Neuronal stem cell (in vitro differentiated cells): ENCODE data around the gene MROH7.

Experiments used
- DNase-seq: peaks from one replicate; pipeline ENCODE4 v3.0.0-alpha.2; 2013; ENCODE audit warnings: low spot score
- H2AFZ ChIP-seq: one replicate; pipeline ENCODE4 v1.6.1; 2013; ENCODE audit warnings: mild to moderate bottlenecking, low read length, inconsistent platforms
- H2AK5ac ChIP-seq: 2 replicates; pipeline ENCODE4 v1.6.1; 2013; ENCODE audit warnings: low read depth, mild to moderate bottlenecking, inconsistent platforms, low read length, moderate library complexity, mixed read lengths
- H2BK120ac ChIP-seq: 2 replicates; pipeline ENCODE4 v1.6.1; 2013; ENCODE audit warnings: low read depth, mild to moderate bottlenecking, inconsistent platforms, low read length, moderate library complexity, mixed read lengths
- H2BK12ac ChIP-seq: one replicate; pipeline ENCODE4 v1.6.1; 2013; ENCODE audit warnings: low read length, inconsistent platforms
- H2BK15ac ChIP-seq: 2 replicates; pipeline ENCODE4 v1.6.1; 2013; ENCODE audit warnings: mild to moderate bottlenecking, low read length, inconsistent platforms, mixed read lengths
- H2BK5ac ChIP-seq: one replicate; pipeline ENCODE4 v1.6.1; 2013; ENCODE audit warnings: inconsistent platforms, mild to moderate bottlenecking, low read length, moderate library complexity
- H3K14ac ChIP-seq: one replicate; pipeline ENCODE4 v1.6.1; 2013; ENCODE audit warnings: low read length, inconsistent platforms
- H3K18ac ChIP-seq: 2 replicates; pipeline ENCODE4 v1.6.1; 2013; ENCODE audit warnings: low read length, inconsistent platforms
- H3K23ac ChIP-seq: 2 replicates; pipeline ENCODE4 v1.6.1; 2013; ENCODE audit warnings: low read depth, mild to moderate bottlenecking, mixed read lengths, low read length, inconsistent platforms; ENCODE audit not compliant: poor library complexity
- H3K27ac ChIP-seq: replicated peaks from 3 replicates; pipeline ENCODE4 v1.5.1; 2013; ENCODE audit warnings: low read length, inconsistent platforms
- H3K27me3 ChIP-seq, 3 experiments: 2 replicates each; pipeline ENCODE4 v1.6.1; 2013; ENCODE audit warnings: low read length in 3 of 3, mild to moderate bottlenecking in 2 of 3, inconsistent platforms in 1 of 3, low read depth in 1 of 3, mixed read lengths in 1 of 3, moderate library complexity in 1 of 3; ENCODE audit not compliant: control insufficient read depth in 3 of 3, insufficient read depth in 3 of 3
- H3K36me3 ChIP-seq, 2 donors: replicated peaks in 1 of 2; 2 replicates each; pipeline ENCODE4 v1.6.1; 2013; ENCODE audit warnings: low read length in 2 of 2; ENCODE audit not compliant: control insufficient read depth in 2 of 2, insufficient read depth in 2 of 2
- H3K4ac ChIP-seq: 2 replicates; pipeline ENCODE4 v1.6.1; 2013; ENCODE audit warnings: inconsistent platforms, mild to moderate bottlenecking, low read length, moderate library complexity
- H3K4me1 ChIP-seq, 2 donors: 1 replicate in 1 of 2; 2 replicates in 1 of 2; pipeline ENCODE4 v1.6.1; 2013; ENCODE audit warnings: low read length in 2 of 2, low read depth in 1 of 2; ENCODE audit not compliant: control insufficient read depth in 2 of 2, insufficient read depth in 1 of 2
- H3K4me2 ChIP-seq: one replicate; pipeline ENCODE4 v1.6.1; 2013; ENCODE audit warnings: mild to moderate bottlenecking, low read length, inconsistent platforms; ENCODE audit not compliant: insufficient read depth, poor library complexity, severe bottlenecking
- H3K4me3 ChIP-seq, 2 donors: 2 replicates each; pipeline ENCODE4 v1.5.1; 2013; ENCODE audit warnings: low read length in 2 of 2, mild to moderate bottlenecking in 2 of 2, inconsistent platforms in 1 of 2, moderate library complexity in 1 of 2
- H3K79me1 ChIP-seq: one replicate; pipeline ENCODE4 v1.6.1; 2013; ENCODE audit warnings: low read depth, mild to moderate bottlenecking, inconsistent platforms, low read length, moderate library complexity
- H3K9ac ChIP-seq: one replicate; pipeline ENCODE4 v1.6.1; 2013; ENCODE audit warnings: mild to moderate bottlenecking, low read depth, low read length, inconsistent platforms; ENCODE audit not compliant: poor library complexity
- H3K9me3 ChIP-seq, 2 donors: replicated peaks in 1 of 2; 2 replicates each; pipeline versions ENCODE3 to v1.6.1; 2013; ENCODE audit warnings: low read length in 2 of 2, mild to moderate bottlenecking in 2 of 2, inconsistent platforms in 1 of 2, low read depth in 1 of 2, mixed read lengths in 1 of 2, moderate library complexity in 1 of 2; ENCODE audit not compliant: control insufficient read depth in 2 of 2, insufficient read depth in 1 of 2
- H4K8ac ChIP-seq: one replicate; pipeline ENCODE4 v1.6.1; 2013; ENCODE audit warnings: low read depth, mild to moderate bottlenecking, inconsistent platforms, low read length, moderate library complexity
- H4K91ac ChIP-seq: one replicate; pipeline ENCODE4 v1.6.1; 2013; ENCODE audit warnings: low read length, low read depth, mild to moderate bottlenecking, inconsistent platforms; ENCODE audit not compliant: poor library complexity
- WGBS, 2 donors: extraction: QIAGEN DNeasy Blood & Tissue Kit; methylation state at CpG; one replicate each; pipeline ENCODE4 v1.1.7; 2013; ENCODE audit warnings: missing lambda C conversion rate in 2 of 2, mixed read lengths in 1 of 2; ENCODE audit not compliant: insufficient read length in 2 of 2, insufficient replicate concordance in 1 of 2; ENCODE audit errors: extremely low coverage in 2 of 2; 5-methylcytosine and 5-hydroxymethylcytosine counted together

MROH7 gene

DNA sequence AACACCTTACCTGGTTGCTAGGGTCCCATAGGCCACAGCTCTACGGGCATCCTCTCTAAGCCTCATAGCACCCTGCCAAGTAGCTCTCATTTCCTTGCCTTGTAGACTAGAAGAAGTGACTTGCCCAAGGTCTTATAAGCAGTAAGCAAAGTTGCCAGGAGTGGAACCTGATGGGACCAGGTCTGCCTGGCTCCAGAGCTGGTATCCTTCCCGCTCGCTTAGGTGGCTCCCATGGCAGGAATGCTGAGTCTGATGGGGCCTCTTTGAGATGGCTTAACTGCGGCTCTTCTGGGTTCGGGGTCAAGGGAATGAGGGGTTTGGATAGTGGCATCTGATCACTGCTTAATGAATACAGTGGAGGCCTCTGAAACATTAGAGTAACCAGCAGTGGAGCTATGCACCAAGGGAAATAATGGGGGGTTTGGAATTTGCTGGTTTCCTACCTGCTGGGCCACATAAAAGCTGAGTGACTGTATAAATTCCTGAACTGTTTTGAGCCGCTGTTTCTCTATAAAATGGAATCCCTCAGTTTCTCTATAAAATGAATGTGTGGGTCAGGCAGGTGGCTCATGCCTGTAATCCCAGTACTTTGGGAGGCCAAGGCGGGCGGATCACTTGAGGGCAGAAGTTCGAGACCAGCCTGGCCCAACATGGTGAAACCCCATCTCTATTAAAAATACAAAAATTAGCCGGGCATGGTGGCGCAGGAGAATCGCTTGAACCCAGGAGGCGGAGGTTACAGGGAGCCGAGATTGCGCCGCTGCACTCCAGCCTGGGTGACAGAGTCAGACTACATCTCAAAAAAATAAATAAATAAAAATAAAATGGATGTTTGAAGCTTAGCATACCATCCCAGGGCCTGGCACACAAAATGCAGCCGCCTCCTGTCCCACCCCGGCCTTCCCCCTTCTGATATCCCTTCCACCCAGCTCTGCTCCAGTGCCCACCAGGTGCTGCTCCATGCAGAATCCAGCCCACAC, 30.7 kb upstream of the MROH7 start:
- no peaks in the 10 kb centered on the region for H3K79me1 ChIP-seq
- H4K8ac ChIP-seq = no peak overlapping the region
- peak overlapping the region; percentile 81 for H3K18ac ChIP-seq
- peaks cover 0 to 4% (median 0%) of the 10 kb centered on the region in 3 experiments for H3K27me3 ChIP-seq
- H2AFZ ChIP-seq = no peak overlapping the region
- no peak overlapping the region for H3K27ac ChIP-seq
- peak overlapping the region; percentile 78 for H2BK15ac ChIP-seq
- H3K14ac ChIP-seq = peak overlapping the region; percentile 92
- peak overlapping the region; percentile 63 for H3K23ac ChIP-seq
- no peaks in the 10 kb centered on the region for H3K36me3 ChIP-seq
- H3K4me3 ChIP-seq = no peak overlapping the region
- DNase-seq = no peak
- no peaks in the 10 kb centered on the region for H3K9me3 ChIP-seq
- H2BK120ac ChIP-seq = peak overlapping the region; percentile 20
- H4K91ac ChIP-seq = no peak overlapping the region
- WGBS, 2 donors = no CpG with 5 or more reads among the region's 18 CpGs
- H2BK5ac ChIP-seq = no peak overlapping the region
- H2AK5ac ChIP-seq = no peak overlapping the region
- H2BK12ac ChIP-seq = no peak overlapping the region
- H3K9ac ChIP-seq = peak overlapping the region; percentile 44
- H3K4me2 ChIP-seq = no peak overlapping the region
- H3K4me1 ChIP-seq = peaks cover 0 to 10% of the 10 kb centered on the region in 2 donors
- H3K4ac ChIP-seq = peak overlapping the region; percentile 26

DNA sequence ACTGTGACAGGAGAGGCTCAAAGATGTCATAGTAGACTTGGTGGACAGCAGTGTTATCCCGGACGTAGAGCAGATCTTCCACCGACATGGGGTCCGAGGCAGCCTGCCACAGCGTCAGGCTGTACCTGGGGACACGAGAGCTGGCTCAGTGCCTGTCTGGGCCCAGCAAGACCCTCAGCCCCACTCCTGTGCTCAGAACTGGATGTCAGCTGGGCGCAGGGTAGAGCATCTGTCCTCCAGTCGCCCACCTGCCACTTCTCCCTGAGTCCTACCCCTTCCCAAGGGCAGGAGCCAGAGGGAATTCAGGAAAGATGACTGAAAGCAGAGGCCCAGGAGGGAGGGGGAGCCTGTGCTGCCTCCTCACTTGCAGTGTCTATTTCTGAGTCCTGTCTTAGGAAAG, 30.0 kb upstream of the MROH7 start:
- Histone ChIP-seq H3K79me1 (no peaks in the 10 kb centered on the region), H2AK5ac (peak overlapping the region; percentile 51), H3K36me3 (no peaks in the 10 kb centered on the region), H3K23ac (peak overlapping the region; percentile 63), H3K27ac (no peak overlapping the region), H3K4me2 (no peak overlapping the region), H3K9me3 (no peaks in the 10 kb centered on the region), H3K4ac (peak overlapping the region; percentile 26), H2BK120ac (peak overlapping the region; percentile 20), H3K27me3 (peaks cover 0 to 4% (median 0%) of the 10 kb centered on the region in 3 experiments), H4K8ac (no peak overlapping the region), H4K91ac (no peak overlapping the region), H2AFZ (no peak overlapping the region), H3K9ac (peak overlapping the region; percentile 44), H2BK12ac (peak overlapping the region; percentile 24), H3K4me3 (no peak overlapping the region), H2BK15ac (peak overlapping the region; percentile 78), H3K18ac (peak overlapping the region; percentile 81), H2BK5ac (no peak overlapping the region), H3K14ac (peak overlapping the region; percentile 92), H3K4me1 (peaks cover 0 to 10% of the 10 kb centered on the region in 2 donors)
- no peak for DNase-seq
- no CpG with 5 or more reads among the region's 8 CpGs for WGBS, 2 donors

DNA sequence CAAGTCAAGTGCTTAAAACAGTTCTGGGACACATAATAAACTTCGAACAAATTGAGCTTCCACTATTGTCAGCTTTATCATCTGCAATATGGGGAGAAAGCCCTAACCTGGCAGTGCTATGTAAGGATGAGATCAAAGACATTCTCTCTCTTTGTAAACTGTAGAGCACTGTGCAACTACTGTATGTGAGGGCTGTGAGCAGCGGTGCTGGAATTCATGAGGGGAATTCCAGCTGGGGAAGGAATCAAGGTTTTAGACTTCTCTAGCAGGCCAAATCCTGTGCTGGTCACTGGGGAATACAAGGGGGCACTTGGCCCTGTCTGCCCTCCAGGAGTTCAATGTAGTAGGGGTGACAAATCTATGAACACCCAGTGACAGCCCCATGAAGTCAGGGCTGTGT, 27.6 kb upstream of the MROH7 start:
- Histone ChIP-seq H3K27ac (no peak overlapping the region), H3K23ac (no peak overlapping the region), H3K4ac (no peak overlapping the region), H3K14ac (no peak overlapping the region), H3K79me1 (no peaks in the 10 kb centered on the region), H2BK15ac (no peak overlapping the region), H3K36me3 (no peaks in the 10 kb centered on the region), H2AFZ (no peak overlapping the region), H2BK5ac (no peak overlapping the region), H3K4me1 (peaks cover 0 to 9% of the 10 kb centered on the region in 2 donors), H4K91ac (no peak overlapping the region), H3K4me3 (no peak overlapping the region), H4K8ac (no peak overlapping the region), H3K18ac (no peak overlapping the region), H2BK12ac (no peak overlapping the region), H3K9ac (no peak overlapping the region), H2AK5ac (no peak overlapping the region), H2BK120ac (no peak overlapping the region), H3K9me3 (no peaks in the 10 kb centered on the region), H3K4me2 (no peak overlapping the region), H3K27me3 (peaks cover 0 to 4% (median 0%) of the 10 kb centered on the region in 3 experiments)
- no peak for DNase-seq
- WGBS, 2 donors = no CpG with 5 or more reads among the region's 2 CpGs

DNA sequence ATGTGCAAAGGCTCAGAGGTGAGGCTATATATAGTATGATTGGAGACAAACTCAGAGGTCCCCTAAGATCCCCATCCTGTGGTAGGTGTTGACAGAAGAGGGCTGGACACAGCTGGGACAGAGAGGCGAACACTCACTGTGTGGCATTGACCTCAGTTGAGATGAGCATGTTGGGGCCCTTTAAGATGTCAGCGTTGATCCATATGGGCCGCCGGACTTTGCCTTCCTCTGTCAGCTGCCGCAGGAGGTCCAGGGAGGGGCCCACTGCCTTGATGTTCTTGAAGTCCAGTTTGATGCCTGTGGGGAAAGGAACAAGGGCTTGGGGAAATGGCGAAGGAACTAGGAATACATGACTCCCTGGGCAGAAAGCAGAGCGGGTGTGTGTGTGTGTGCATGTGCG, 27.0 kb upstream of the MROH7 start:
- Histone ChIP-seq H3K14ac (no peak overlapping the region), H2BK12ac (no peak overlapping the region), H3K9ac (no peak overlapping the region), H3K27ac (no peak overlapping the region), H3K4ac (no peak overlapping the region), H3K4me1 (peaks cover 0 to 10% of the 10 kb centered on the region in 2 donors), H4K91ac (no peak overlapping the region), H2AK5ac (no peak overlapping the region), H3K23ac (no peak overlapping the region), H3K79me1 (no peaks in the 10 kb centered on the region), H2AFZ (no peak overlapping the region), H3K36me3 (no peaks in the 10 kb centered on the region), H2BK5ac (no peak overlapping the region), H3K18ac (no peak overlapping the region), H3K9me3 (no peaks in the 10 kb centered on the region), H3K27me3 (peaks cover 0 to 4% (median 0%) of the 10 kb centered on the region in 3 experiments), H3K4me2 (no peak overlapping the region), H3K4me3 (no peak overlapping the region), H2BK15ac (no peak overlapping the region), H2BK120ac (no peak overlapping the region), H4K8ac (no peak overlapping the region)
- DNase-seq = no peak
- no CpG with 5 or more reads among the region's 8 CpGs for WGBS, 2 donors
